22Rv1 (cell line): ENCODE measurements around the gene LRFN3.

Experiments used
- H3K27ac ChIP-seq: fragments of 450-650 bp; 2 replicates; pipeline ENCODE4 v1.5.1; 2017
- CTCF ChIP-seq: fragments of 450-650 bp; IDR thresholded peaks from 2 replicates; pipeline ENCODE4 v1.5.1; 2017; ENCODE audit warnings: mild to moderate bottlenecking
- ZFX ChIP-seq: fragments of 450-650 bp; IDR thresholded peaks from 2 replicates; pipeline ENCODE4 v1.6.1; 2017; ENCODE audit warnings: antibody characterized with exemption, borderline replicate concordance

Gene LRFN3

GRCh38 chr19:35942235-35942634 lies 6.1 kb downstream of the LRFN3 start:
- no peak overlapping the region for H3K27ac ChIP-seq
- TF ChIP-seq ZFX, result no peak
- no peak for TF ChIP-seq CTCF

- H3K27ac ChIP-seq, result no peak overlapping the region
- no peak for TF ChIP-seq ZFX
- no peak for TF ChIP-seq CTCF
Observed at GRCh38 chr19:35943321-35944301, 7.4 kb downstream of the LRFN3 start.

- TF ChIP-seq CTCF (no peak), ZFX (no peak)
- no peak overlapping the region for H3K27ac ChIP-seq
Observed at GRCh38 chr19:35944556-35944955, 8.4 kb downstream of the LRFN3 start.

GRCh38 chr19:35945121-35945790 lies 9.1 kb downstream of the LRFN3 start:
- no peak for TF ChIP-seq ZFX
- TF ChIP-seq CTCF, result no peak
- H3K27ac ChIP-seq, result no peak overlapping the region

GRCh38 chr19:35946203-35946602 lies 10.0 kb downstream of the LRFN3 start:
- TF ChIP-seq CTCF, result no peak
- TF ChIP-seq ZFX, result no peak
- H3K27ac ChIP-seq, result no peak overlapping the region

- no peak overlapping the region for H3K27ac ChIP-seq
- TF ChIP-seq CTCF (no peak), ZFX (no peak)
Observed at GRCh38 chr19:35949131-35949530, 13.0 kb downstream of the LRFN3 start.
